NCI-H2171 treated with DMSO at 0.1 percent for 48 hours (cell line): Measurements from ENCODE around the gene FTCD.
A peak's percentile ranks its signal among the peaks of the same experiment; 100 is the strongest.

ENCODE experiments used
- DNase-seq: peaks from one replicate; lab custom pipeline; 2025; lab: John Stamatoyannopoulos, UW

Gene FTCD

DNA sequence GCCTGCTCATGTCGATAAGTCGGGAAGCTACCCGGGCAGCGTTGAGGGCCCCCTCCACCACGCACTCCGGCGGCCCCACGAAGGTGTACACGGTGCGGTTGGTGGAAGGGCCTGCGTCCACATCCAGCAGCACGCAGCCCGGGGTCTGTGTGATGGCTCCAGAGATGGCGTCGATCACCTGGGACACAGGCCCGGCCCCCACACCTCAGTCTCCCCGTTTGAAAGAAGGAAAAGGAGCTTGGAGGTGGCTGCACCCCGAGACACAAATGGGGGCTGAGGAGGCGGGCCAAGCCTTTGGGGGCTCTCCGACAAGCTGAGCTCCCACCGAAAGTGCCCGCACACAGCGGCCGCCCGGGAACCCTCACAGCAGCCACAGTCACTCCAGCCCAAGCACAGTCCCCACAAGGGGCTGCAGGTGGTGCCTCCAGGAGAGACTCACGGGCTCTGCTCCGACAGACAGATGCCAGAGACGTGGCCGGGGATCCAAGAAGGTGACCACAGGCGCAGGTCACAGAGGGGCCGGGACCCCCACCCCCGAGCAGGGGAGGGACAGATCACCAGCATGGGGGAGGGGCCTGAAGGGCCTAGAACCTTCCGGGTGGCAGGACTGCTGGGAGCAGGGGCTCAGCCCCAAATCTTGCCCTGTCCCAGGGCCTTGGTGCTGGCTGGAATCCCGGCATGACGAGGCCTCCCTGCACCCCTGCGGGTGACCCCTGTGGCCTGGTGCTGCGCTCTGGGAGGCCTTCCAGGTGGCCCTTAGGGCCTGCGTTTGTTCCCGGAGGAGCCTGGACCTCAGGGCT lies 1.0 kb downstream of the FTCD start:
- no peak for DNase-seq

DNA sequence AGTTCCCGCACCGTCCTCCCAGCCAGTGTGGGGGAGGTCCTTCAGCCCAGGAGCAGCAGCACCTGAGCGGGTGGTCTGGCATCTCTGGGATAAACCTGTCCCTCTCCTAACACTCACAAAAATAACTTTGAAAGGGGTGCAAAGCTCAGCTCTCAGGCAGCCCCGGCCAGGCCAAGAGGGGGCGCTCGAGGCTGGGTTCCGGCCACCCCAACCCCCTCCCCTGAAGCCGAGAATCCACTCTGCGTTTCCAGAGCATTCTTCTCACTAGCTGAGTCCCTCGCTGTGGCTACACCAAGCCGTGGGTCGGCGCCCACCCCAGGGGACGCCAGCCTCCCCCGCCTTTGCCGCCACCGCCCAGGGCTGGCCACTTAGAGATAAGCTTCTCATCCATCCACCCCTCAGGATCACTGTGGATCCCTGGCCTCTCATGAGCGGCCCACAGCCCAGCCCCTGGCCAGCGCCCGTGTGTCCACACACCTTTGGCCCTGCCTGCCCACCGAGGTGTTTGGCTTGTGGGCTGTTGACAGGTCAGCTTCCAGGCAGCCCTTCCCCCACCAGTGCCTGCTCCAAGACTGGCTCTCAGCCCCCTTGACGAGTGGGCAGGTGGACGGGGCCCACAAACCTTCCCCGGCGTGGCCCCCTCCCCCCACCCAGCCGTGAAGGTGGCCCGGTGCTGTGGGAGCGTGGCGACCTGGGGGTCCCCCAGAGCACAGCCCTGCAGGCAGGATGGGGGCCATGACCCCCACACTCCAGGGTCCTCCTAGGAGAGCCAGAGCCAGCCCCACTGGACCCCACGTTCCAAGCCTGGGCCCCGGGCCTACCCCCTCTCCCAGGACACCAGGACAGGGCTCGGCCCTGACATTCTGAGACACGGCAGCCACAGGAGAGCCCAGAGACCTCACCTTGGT lies 1.9 kb downstream of the FTCD start:
- no peak for DNase-seq

DNA sequence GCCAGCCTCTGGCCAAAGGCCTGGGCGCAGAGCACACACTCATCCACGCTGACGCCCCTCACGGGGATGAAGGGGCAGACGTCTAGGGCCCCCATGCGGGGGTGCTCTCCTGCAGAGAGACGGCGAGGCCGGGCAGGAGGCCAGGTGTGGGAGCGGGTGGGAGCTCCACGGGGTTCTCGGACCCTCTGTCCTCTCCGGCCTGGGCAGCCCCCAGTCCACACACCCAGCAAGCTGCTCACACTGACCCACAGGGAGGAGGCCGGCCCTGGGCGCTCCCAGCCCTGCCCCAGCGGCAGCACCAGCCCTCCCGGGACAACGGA lies 2.5 kb downstream of the FTCD start:
- DNase-seq: no peak

DNA sequence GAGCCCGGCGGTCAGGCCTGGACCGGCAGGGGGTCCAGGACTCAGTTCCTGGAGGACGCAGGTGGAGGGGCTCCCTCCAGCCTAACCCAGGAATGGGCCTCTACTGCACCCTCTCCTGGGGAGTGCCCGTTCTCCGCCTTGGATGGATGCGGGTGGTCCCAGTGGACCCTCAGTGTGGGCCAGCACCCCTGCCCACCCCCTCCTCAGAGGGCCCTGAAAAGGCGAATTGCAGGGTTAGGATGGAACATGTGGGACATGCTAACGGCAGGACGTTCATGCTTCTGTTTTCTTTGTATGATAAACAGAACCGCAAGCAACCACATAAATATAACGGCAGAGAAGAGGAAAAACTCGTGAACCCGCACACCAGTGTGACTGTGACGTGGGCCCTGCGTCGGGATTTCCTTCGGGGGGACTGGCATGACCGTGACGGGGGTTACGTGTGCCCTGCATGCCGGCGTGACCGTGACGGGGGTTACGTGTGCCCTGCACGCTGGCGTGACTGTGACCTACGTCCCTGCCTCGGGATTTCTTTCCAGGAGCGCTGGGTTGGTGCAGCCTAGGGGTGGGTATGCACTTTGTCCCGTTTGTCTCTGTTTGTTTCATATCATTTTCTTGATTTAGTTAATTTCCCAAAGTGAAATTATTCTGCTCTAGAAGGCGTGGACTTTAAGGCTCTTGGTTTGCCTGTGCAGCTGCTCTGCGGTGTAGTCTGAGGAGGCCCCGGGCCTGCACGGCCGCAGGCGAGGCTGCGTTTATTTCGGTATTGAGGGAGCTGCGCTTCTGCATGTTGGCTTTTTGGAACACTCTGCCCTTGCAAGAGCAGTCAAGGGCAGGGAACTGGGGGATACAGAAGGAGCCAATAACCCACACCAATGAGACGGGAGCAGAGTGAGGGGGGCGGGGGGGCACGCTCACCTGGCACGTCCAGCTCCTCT lies 3.1 kb downstream of the FTCD start:
- no peak for DNase-seq

DNA sequence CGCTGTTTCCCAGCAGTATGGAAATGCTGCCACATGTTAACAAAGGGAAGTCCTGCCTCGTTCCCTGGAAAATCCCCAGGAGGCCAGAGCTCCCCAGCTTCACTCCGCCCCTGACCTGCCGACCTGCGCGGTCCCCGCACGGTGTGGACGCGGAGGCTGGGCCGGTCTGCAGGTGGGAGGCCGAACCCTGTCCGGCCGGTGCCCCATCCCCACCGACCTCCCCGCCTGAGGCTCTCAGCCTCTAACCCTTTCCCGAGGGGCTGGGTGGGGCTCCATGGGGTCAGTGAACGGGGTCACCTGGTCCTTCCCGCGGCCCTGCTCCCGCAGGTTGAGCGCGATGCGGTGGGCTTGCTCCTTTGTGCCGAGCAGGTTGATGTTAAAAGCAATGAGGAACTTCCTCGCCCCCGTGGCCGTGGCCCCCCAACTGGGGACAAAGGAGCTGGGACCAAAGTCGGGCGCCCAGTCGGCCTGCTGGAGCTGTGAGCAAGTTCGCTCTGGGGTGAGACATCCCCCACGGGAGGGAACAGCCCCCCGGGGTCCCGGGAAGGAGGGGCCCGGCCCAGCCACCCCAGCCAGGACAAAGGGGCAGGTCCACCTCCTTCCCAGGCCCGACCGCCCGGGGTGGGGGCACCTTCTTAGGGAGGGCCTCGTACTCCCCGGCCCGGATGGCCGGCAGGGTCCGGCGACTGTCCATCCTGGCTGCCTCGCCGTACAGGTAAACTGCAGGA lies 4.0 kb downstream of the FTCD start:
- no peak for DNase-seq

DNA sequence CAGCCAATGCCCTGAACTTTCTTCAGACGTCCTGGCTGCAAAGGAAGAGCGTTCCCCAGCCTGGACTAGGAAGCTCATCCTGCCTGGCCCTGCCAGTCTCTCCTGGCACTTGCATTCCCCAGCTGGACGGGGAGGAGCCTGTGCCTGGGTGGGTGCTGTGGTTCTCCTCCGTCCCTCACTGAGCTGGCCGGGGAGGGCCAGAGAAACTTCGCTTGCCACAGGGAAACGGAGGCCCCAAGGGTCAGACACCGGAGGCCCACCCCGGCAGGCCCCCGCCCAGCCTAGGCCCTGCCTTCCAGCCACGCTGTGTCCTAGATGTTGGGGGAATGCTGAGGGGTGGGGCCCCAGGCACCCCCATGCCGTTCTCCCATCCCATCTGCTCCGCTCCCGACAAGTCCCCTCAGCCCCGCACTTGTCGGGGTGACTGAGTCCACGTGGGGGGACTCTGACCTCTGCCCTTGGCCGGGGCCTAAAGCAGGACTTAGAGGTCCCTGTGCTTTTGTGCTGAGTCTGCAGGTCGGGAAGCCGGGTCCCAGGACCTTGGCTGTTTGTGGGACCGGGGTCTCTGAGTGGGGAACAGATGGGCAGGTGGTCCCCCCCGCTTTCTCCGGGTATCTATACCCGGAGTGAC lies 4.8 kb downstream of the FTCD start:
- DNase-seq: no peak

DNA sequence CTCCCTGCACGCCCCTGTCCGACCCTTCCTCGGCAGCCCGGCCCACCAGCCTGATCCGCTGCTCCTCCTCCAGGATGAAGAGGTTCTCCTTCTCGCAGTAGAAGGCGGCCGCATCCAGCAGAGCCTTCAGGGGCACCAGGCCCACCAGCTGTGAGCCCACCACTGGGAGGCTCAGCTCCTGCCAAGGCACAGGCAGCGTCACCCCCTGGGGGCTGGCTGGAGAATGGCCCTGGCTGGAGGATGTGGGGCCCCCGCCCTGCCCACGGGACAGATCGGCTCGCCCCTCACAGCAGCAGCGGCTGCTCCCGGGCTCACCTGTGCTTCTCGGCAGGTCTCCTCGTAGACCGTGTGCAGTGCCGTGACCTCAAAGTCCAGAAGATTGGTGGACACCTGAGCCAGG lies 5.3 kb downstream of the FTCD start:
- no peak for DNase-seq

DNA sequence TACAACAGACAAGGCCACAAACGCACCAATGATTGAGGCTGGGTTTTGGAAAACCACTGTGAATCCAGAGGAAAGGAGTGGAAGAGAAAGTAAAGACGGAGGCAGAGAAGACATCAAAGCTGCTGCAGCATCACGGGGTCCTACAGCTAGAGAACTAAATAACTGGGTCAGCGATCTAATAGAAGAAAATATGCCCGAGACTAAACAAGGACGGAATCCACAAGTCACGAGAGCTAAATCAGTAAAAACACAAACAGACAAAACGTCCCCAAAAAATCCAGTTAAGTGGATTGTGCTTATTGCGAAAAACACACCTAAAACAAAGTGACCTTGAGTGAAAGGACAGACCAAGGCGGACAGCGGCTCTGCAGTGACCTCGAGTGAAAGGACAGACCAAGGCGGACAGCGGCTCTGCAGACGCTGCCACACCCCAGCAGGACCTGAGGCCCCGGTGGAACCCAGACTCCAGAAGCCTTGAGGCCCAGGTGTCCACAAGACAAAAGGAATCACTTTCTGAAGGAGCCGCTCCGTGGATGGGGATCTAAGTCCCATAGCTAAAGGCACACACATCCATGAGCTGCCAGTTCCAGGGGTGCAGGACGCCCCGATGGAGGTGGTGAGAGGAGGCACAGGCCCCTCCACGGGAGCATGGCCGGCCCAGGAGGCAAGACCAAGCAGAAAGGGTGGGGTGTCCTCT lies 6.0 kb downstream of the FTCD start:
- DNase-seq: no peak

DNA sequence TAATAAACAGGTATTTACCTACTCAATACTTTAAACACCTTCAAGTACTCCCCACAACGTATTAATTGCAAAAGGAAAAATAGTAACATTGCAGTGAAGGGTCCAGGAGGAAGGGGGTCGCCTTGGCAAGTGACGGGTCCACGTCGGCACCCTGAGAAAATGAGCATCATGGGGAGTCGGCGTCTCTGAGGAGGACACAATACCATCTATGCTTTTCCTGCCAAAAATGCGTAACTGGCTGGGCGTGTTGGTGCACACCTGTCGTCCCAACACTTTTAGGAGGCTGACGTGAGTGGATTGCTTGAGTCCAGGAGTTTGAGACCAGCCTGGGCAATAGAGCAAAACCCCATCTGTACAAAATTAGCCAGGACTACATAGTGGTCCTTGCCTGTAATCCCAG lies 7.3 kb downstream of the FTCD start:
- DNase-seq: no peak

DNA sequence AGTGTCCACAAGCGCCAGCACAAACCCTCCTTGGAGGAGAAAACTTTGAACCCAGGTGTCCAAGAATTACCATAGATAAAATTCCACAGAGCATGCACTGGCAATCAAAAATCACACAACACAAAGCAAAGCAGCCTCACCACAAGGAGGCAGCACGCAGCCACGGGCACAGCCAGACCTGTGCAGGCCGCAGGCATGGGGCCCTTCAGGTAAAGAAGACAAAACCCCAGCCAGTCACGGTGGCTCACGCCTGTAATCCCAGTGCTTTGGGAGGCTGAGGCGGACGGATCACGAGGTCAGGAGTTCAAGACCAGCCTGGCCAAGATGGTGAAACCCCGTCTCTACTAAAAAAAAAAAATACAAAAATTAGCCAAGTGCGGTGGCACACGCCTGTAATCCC lies 8.0 kb downstream of the FTCD start:
- peak; percentile 38 for DNase-seq

DNA sequence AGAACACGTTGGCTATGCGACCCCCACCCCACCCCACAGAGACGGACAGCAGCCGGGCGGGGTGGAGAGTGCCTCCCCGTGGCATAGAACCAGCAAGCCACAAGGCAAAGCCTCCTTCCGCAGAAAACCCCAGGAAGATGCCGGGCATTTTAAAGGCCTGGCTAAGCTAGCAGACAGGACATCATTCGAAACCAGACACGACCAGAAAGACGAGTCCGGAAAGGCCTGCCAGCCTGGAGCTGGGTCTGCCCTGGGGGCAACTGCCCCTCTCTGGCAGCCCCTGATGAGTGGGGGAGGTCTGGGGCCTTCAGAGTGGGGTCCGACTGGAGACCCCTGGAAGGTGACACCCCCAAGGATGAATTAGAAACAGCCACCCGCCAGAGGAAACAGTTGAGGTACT lies 8.5 kb downstream of the FTCD start:
- no peak for DNase-seq

DNA sequence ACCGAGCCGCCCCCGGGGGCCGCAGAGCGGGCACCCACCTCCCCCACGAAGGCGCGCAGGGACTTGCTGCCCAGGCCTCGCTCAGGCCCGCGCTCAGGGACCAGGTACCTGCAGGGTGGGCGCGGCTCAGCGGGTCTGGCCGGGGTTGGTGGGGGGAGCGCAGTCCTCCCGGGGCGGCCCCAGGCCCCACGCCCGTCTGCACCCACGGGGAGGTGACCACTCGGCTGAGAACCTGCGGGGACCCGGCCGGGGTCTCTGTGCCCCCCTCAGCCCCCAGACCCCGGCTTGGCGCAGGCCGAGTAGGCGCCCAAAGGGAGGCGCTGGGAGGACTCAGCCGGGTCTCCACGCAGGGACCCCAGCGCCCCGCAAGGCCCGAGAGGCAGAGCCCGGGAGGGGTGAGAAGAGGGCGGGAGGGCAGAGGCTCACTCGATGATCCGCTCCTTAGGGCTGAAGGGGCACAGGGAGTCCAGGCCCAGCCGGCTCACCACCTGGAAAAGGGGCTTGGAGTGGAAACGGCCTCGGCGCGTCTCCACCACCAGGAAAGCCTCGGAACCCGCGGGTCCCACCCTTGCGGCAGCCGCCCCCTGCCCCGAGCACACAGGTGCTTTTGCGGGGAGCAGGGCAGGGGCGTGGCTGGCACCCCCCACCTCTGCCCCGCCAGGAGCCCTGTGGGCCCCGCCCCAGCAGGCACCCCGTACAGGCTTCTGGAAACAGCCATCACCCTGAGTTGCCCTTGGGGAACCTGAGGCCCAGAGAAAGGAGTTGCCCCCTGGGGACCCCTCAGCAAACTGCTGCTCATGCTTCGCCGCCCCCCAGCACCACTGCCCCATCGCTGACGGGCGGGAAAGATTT lies 9.3 kb downstream of the FTCD start:
- DNase-seq: no peak

DNA sequence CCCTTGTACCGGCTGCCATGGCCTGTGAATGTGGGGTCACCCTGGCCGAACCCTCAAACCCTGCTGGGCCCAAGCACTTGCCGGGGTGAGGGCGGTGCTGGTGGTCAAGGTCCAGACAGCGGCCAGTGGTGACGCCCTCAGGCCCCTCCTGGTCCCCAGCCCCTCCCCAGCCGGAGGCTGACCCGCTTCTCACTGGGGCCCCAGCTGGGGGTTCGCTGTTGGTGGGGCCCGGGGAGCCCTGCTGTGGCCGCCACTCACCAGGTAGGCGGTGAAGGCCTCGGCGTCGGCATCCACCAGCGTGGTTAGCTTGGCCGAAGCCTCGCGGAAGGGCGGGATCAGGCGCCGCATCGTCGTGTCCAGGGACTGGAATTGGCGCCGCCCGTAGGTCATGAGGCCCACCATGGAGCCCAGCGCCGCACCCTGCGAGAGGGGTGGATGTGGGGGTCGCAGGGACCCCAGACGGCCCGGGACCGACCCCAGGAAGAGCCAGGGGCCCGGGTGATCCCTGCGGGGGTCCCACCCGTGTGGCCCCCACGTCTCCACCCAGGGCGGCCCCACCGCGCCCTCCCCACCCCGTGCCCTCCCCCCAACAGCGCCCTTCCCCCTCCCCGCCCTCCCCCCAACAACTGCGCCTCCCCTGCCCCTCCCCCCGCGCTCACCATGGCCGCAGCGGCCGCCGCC lies 10.1 kb downstream of the FTCD start:
- no peak for DNase-seq

DNA sequence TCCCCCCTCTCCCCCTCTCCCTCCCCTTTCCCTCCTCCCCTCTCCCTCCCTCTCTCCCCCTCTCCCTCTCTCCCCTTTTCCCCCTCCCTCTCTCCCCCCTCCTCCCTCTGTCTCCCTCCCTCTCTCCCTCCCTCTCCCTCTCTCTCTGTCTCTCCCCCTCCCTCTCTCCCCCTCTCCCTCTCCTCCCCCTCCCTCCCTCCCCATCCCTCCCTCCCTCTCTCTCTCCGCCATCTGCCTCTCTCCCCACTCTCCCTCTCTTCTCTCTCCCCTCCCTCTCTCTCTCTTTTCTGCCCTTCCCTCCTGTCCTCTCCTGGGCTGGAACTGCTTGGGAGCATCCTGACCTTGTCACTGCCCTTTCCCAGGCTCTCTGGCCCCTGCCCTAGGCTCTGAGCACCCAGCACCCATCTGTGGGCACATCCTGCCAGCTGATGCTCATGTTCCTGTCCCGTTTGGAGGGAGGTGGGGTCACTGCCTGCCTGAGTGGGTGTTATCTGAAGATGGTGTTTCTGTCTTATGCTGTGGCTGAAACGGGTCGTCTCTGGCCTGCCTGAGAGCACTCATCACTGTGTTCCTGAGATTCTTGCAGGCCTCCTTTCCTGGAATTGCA lies 10.8 kb downstream of the FTCD start:
- peak; percentile 76 for DNase-seq

DNA sequence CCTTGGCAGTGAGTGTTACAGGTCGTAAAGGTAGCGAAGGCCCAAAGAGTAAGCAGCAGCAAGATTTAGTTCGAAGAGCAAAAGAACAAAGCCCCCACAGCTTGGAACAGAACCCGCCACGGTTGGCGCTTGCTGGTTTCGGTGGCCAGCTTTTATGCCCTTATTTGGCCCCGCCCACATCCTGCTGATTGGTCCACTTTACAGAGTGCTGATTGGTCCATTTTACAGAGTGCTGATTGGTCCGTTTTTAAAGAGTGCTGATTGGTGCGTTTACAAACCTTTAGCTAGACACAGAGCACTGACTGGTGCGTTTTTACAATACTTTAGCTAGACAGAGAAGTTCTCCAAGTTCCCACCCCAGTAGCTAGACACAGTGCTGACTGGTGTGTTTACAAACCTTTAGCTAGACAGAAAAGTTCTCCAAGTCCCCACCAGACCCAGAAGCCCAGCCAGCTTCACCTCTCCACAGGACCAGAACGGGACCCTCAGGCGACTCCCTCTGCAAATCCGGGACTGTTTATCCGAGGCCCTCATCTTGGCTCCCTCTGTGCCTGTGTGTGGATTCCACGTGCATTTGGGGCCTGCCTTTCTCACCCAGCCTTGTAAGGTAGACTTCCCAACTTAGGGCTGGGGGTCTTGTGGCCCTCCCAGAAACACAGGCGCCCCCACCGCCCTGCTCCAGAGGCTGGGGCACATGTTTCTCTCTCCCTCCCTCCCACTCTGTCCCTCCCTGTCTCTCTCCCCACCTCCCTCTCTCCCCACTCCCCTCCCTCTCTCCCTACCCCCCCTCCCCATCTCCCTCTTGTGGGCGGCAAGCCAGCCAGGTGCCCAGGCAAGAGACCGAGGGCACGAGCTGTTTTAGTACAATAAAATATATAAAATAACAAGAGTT lies 12.6 kb downstream of the FTCD start:
- no peak for DNase-seq

DNA sequence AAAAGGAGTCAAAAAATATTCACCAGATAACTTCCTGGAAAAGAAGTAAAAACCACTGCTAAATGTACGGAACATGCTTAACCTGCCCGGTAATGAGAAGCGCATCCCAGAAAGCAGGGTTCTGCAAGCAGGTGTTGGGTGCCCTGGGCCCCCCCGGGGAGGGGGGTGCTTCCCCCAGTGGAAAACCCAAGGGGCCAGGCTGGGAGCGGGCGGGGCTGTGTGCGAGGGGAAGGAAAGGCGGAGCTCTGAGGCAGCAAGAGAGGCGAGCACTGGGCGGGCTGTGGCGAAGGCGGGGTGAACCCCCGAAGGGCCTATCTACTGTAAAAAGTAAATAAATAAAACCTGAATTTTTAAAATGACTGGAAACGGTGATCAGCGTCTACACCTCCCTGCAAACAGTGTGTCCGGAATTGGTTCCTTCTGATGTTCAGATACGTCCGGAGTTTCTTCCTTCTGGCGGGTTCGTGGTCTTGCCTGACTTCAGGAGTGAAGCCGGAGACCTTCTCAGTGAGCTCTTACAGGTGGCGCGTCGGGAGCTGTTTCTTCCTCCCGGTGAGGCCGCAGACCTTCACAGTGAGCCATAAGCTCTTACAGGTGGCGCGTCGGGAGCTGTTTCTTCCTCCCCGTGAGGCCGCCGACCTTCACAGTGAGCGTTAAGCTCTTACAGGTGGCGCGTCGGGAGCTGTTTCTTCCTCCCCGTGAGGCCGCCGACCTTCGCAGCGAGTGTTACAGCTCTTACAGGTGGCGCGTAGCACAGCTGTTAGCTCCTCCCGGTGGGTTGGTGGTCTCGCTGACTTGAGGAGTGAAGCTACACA lies 13.4 kb downstream of the FTCD start:
- DNase-seq: no peak
